ENCODE results near the gene EXOC6B.

Gene EXOC6B

GRCh38 chr2:72727356-72727755, 98.5 kb downstream of the EXOC6B start:
- no peak for DNase-seq (ENCODE audit: extremely low spot score)
- no peak for TF ChIP-seq CTCF (IDR thresholded peaks at IDR 0.05; ENCODE audit: control extremely low read depth, extremely low read depth, low read depth, missing control alignments)
- ChIA-PET POLR2A (no interaction called here), CTCF (no interaction called here)

- ChIA-PET CTCF (interaction anchor here (1.3 kb wide), 1 partner anchor 12 kb away, joined by 4 read pairs; no protein-coding TSS in a partner anchor), POLR2A (no interaction called here)
- no peak for DNase-seq (ENCODE audit: extremely low spot score)
- no peak for TF ChIP-seq CTCF (IDR thresholded peaks at IDR 0.05; ENCODE audit: control extremely low read depth, extremely low read depth, low read depth, missing control alignments)
Measured at GRCh38 chr2:72723769-72724370, 102.0 kb downstream of the EXOC6B start.

GRCh38 chr2:72722492-72723070, 103.3 kb downstream of the EXOC6B start:
- ChIA-PET CTCF (interaction anchor here (1.1 kb wide), 1 partner anchor 12 kb away, joined by 3 read pairs; no protein-coding TSS in a partner anchor), POLR2A (no interaction called here)
- no peak for TF ChIP-seq CTCF (IDR thresholded peaks at IDR 0.05; ENCODE audit: control extremely low read depth, extremely low read depth, low read depth, missing control alignments)
- no peak for DNase-seq (ENCODE audit: extremely low spot score)

- ChIA-PET CTCF (no interaction called here), POLR2A (no interaction called here)
- no peak for TF ChIP-seq CTCF (IDR thresholded peaks at IDR 0.05; ENCODE audit: control extremely low read depth, extremely low read depth, low read depth, missing control alignments)
- no peak for DNase-seq (ENCODE audit: extremely low spot score)
Measured at GRCh38 chr2:72719416-72719815, 106.4 kb downstream of the EXOC6B start.

- no peak for TF ChIP-seq CTCF (IDR thresholded peaks at IDR 0.05; ENCODE audit: control extremely low read depth, extremely low read depth, low read depth, missing control alignments)
- ChIA-PET POLR2A (no interaction called here), CTCF (interaction anchor here (1.1 kb wide), 1 partner anchor 139 kb away, joined by 3 read pairs; no protein-coding TSS in a partner anchor)
- no peak for DNase-seq (ENCODE audit: extremely low spot score)
Measured at GRCh38 chr2:72718876-72719275, 107.0 kb downstream of the EXOC6B start.

- POLR2A ChIA-PET, result no interaction called here
- no peak for DNase-seq (ENCODE audit: extremely low spot score)
- TF ChIP-seq CTCF (IDR thresholded peaks at IDR 0.05; ENCODE audit: control extremely low read depth, extremely low read depth, low read depth, missing control alignments), result no peak
- CTCF ChIA-PET, result interaction anchor here (1.1 to 1.3 kb wide), 2 partner anchors 9 to 143 kb away, joined by 3 to 4 read pairs; no protein-coding TSS in a partner anchor
Measured at GRCh38 chr2:72716601-72717000, 109.2 kb downstream of the EXOC6B start.

All from GM10248 (cell line).